ENCODE measurements around the gene ACIN1. TPM values are rescaled to one million over a fixed set of nuclear protein-coding genes. Genes with fewer than 3 reads are reported as not detected.

The ACIN1 gene
- total and polyA plus RNA-seq, 2 of the 8 experiments (the other 6 are each of a cell fraction or from before 2014, with no cell fraction given) = 132 to 233 TPM

- 0 out of 2 replicates have a peak, but pooled peaks have one; percentile 48 for TF ChIP-seq PHF8 (conservative IDR thresholded peaks at IDR 0.05; ENCODE audit: low read depth, low read length)
- TF ChIP-seq KDM1A (IDR thresholded peaks at IDR 0.05; ENCODE audit: borderline replicate concordance, low read length) = peak; percentile 99
- TF ChIP-seq NANOG (IDR thresholded peaks at IDR 0.05; ENCODE audit: insufficient read depth, low read depth, low read length, poor library complexity, severe bottlenecking) = no peak
- peak; percentile 52; the same call in 1 of the 2 replicates for TF ChIP-seq TAF1 (IDR thresholded peaks at IDR 0.05; ENCODE audit: low read depth, low read length)
- no peak for TF ChIP-seq JUN (IDR thresholded peaks at IDR 0.05; ENCODE audit: low read depth, low read length)
- TF ChIP-seq SP1 (IDR thresholded peaks at IDR 0.05; ENCODE audit: low read depth, low read length) = 0 out of 2 replicates have a peak, but pooled peaks have one; percentile 7
- no peak for TF ChIP-seq CHD2 (IDR thresholded peaks at IDR 0.05; ENCODE audit: low read length)
These were observed 84.8 kb downstream of the ACIN1 start, which contains the start of gene C14orf93 (continued) for GRCh38 chr14:23009939-23010726.
